Thoracic aorta (tissue), 2 donors: Measurements from ENCODE around the gene EXD3. TPM values are rescaled to one million over a fixed set of nuclear protein-coding genes. Genes with fewer than 3 reads are reported as not detected.

Experiments used
- ATAC-seq: fragments of 150-250 bp; one replicate; pipeline ENCODE4 v1.8.0; 2017; ENCODE audit warnings: low read depth; ENCODE audit not compliant: insufficient number of reproducible peaks, low FRiP score
- DNase-seq: peaks from one replicate; pipeline ENCODE4 v3.0.0-alpha.2; 2020; ENCODE audit warnings: low spot score
- H3K27ac ChIP-seq, 2 donors: fragments of 200-600 bp; sonication (generic); 1 replicate in 1 of 2; 2 replicates in 1 of 2; pipeline ENCODE4 v1.5.1; 2016; ENCODE audit warnings: mild to moderate bottlenecking in 2 of 2, moderate library complexity in 2 of 2
- H3K27me3 ChIP-seq: fragments of 200-600 bp; sonication (generic); replicated peaks from 2 replicates; pipeline ENCODE4 v1.6.0; 2016; ENCODE audit warnings: mild to moderate bottlenecking; ENCODE audit not compliant: insufficient read depth
- H3K36me3 ChIP-seq: fragments of 200-600 bp; sonication (generic); one replicate; pipeline ENCODE4 v1.5.1; 2016
- H3K4me1 ChIP-seq, 2 donors: fragments of 200-600 bp; sonication (generic); 1 replicate in 1 of 2; 2 replicates in 1 of 2; pipeline versions ENCODE4 v1.5.1 to v1.6.0; 2016; ENCODE audit warnings: low read depth in 2 of 2, mild to moderate bottlenecking in 1 of 2; ENCODE audit not compliant: control insufficient read depth in 1 of 2
- H3K4me3 ChIP-seq: fragments of 200-600 bp; sonication (generic); 2 replicates; pipeline ENCODE4 v1.5.1; 2016; ENCODE audit warnings: mild to moderate bottlenecking
- H3K9me3 ChIP-seq: fragments of 200-600 bp; sonication (generic); 2 replicates; pipeline ENCODE4 v1.5.1; 2016
- CTCF ChIP-seq: fragments of 200-600 bp; sonication (generic); IDR thresholded peaks from one replicate; pipeline ENCODE4 v1.5.1; 2019; ENCODE audit warnings: antibody characterized with exemption
- total RNA-seq, 2 donors: library from RNA; depleted of rRNA; stranded (reverse); fragments of >200 nt; gene quantifications; one replicate each; pipeline versions ENCODE4 v1.1.0 to v1.2.3, GENCODE V29; 2016

The EXD3 gene
- total RNA-seq, 2 donors from 2014 or later = 22.7 to 29.4 TPM

GRCh38 chr9:137279741-137280473 is 143.1 kb downstream of the EXD3 start:
- H3K27me3 ChIP-seq = no peaks in the 10 kb centered on the region
- H3K27ac ChIP-seq = no peak overlapping the region
- H3K4me3 ChIP-seq = no peak overlapping the region
- TF ChIP-seq CTCF = no peak
- DNase-seq (no peak), ATAC-seq (no peak)
- H3K4me1 ChIP-seq = peaks cover 14 to 27% of the 10 kb centered on the region in 2 donors
- no peaks in the 10 kb centered on the region for H3K36me3 ChIP-seq
- H3K9me3 ChIP-seq = no peaks in the 10 kb centered on the region

- Histone ChIP-seq H3K9me3 (no peaks in the 10 kb centered on the region), H3K36me3 (no peaks in the 10 kb centered on the region), H3K4me3 (peak overlapping the region; percentile 86), H3K4me1 (peaks cover 14 to 27% of the 10 kb centered on the region in 2 donors), H3K27me3 (no peaks in the 10 kb centered on the region), H3K27ac (no peak overlapping the region)
- no peak for DNase-seq
- no peak for TF ChIP-seq CTCF
- no peak for ATAC-seq
Measured at GRCh38 chr9:137278721-137279711, 143.9 kb downstream of the EXD3 start.

GRCh38 chr9:137278061-137278701 is 144.8 kb downstream of the EXD3 start:
- no peaks in the 10 kb centered on the region for H3K9me3 ChIP-seq
- H3K27ac ChIP-seq = peak overlapping the region; percentile 23 to 86
- peak overlapping the region; percentile 86 for H3K4me3 ChIP-seq
- H3K27me3 ChIP-seq = no peaks in the 10 kb centered on the region
- ATAC-seq (no peak), DNase-seq (no peak)
- TF ChIP-seq CTCF = no peak
- H3K4me1 ChIP-seq = peaks cover 14 to 27% of the 10 kb centered on the region in 2 donors
- H3K36me3 ChIP-seq = peaks cover 3% of the 10 kb centered on the region

- Histone ChIP-seq H3K27ac (peak within 1 kb of the TSS; percentile 80 to 86), H3K9me3 (no peaks in the 10 kb centered on the region), H3K36me3 (peaks cover 10% of the 10 kb centered on the region), H3K4me1 (peaks cover 14 to 27% of the 10 kb centered on the region in 2 donors), H3K4me3 (peak within 1 kb of the TSS; percentile 86), H3K27me3 (no peaks in the 10 kb centered on the region)
- TF ChIP-seq CTCF = no peak
- peak; percentile 66 for DNase-seq
- peak; percentile 62 for ATAC-seq
Measured at GRCh38 chr9:137277329-137278041, 145.5 kb downstream of the EXD3 start, which contains the start of gene TOR4A. Gene TOR4A, plus strand, starts transcription at chr9:137277726. Its CDS starts 964 bp downstream, at chr9:137278690.
